Body of pancreas (tissue), 4 donors: Measurements from ENCODE around the gene PTPN5.

ENCODE experiments used
- POLR2A ChIP-seq, 3 donors: fragments of 450-650 bp; IDR thresholded peaks; one replicate each; pipeline ENCODE4 v1.6.1; 2016; ENCODE audit warnings: antibody characterized with exemption in 3 of 3, mild to moderate bottlenecking in 2 of 3
- TF ChIP-seq, protein P1 (sequence below), 7 experiments: fragments of 450-650 bp in 4 of 7; fragments of 200-600 bp in 3 of 7; sonication (generic) in 3 of 7; IDR thresholded peaks; one replicate each; pipeline ENCODE4 v1.5.1; 2016 to 2019; ENCODE audit warnings: antibody characterized with exemption in 7 of 7

DNA sequence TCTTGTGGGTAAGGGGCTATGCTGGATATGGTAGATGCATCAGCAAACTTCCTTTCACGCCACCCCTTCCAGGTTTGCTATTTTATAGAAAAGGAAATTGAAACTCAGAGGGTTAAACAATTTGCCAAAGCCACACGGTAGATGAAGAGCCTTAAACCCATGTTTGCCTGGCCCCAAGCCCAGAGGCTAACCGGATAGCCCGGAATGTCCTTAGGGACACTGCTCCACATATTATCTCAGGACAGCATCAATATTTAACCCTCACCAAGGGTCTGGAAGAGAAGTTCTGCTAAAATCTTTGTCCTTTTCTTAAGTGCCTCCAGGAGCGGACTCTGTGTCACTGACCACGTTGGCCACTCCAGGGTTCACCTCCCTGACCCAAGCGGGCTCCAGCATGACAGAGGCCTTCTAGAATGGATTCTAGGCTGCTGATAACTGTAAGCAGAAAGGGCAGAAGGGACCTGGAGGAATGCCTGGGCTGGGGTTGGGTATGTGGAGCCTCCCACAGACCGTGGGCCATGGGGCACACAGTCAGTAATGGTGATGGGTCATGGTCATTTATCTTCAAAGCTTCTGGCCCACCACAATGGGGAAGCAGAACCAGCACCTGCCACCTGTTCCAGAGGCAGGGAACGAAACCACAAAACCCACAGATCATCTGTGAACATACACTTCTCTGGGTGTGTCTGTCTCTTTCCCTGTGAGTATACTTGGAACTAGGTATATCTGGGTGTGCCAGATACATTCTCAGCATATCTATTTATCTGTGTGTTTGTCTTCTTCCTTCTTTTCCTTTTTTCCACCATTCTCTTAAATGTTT, 98.4 kb downstream of the PTPN5 start:
- TF ChIP-seq, protein P1, sequence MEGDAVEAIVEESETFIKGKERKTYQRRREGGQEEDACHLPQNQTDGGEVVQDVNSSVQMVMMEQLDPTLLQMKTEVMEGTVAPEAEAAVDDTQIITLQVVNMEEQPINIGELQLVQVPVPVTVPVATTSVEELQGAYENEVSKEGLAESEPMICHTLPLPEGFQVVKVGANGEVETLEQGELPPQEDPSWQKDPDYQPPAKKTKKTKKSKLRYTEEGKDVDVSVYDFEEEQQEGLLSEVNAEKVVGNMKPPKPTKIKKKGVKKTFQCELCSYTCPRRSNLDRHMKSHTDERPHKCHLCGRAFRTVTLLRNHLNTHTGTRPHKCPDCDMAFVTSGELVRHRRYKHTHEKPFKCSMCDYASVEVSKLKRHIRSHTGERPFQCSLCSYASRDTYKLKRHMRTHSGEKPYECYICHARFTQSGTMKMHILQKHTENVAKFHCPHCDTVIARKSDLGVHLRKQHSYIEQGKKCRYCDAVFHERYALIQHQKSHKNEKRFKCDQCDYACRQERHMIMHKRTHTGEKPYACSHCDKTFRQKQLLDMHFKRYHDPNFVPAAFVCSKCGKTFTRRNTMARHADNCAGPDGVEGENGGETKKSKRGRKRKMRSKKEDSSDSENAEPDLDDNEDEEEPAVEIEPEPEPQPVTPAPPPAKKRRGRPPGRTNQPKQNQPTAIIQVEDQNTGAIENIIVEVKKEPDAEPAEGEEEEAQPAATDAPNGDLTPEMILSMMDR (IDR thresholded peaks at IDR 0.05) = no peak
- TF ChIP-seq POLR2A (IDR thresholded peaks at IDR 0.05) = no peak
